ENCODE data around the gene VWA8. TPM values are rescaled to one million over a fixed set of nuclear protein-coding genes. Genes with fewer than 3 reads are reported as not detected.

Gene VWA8
- total and polyA plus RNA-seq, 2 experiments from 2014 or later, result 6.3 to 24.6 TPM

- no peaks in the 10 kb centered on the region for H3K9me3 Mint-ChIP-seq
Measured at GRCh38 chr13:41639237-41639904, 321.5 kb downstream of the VWA8 start.

More at GRCh38 chr13:41639237-41639904, 321.5 kb downstream of the VWA8 start:
- H3K36me3 Mint-ChIP-seq (ENCODE audit: low read depth), result no peaks in the 10 kb centered on the region
- Histone ChIP-seq H3K27me3 (ENCODE audit: insufficient read depth) (no peaks in the 10 kb centered on the region), H3K79me2 (replicated peaks; ENCODE audit: insufficient read depth) (no peaks in the 10 kb centered on the region), H4K20me1 (replicated peaks; ENCODE audit: insufficient read depth) (no peaks in the 10 kb centered on the region), H3K4me1 (ENCODE audit: insufficient read depth) (peaks cover 5% of the 10 kb centered on the region; the same call in 1 of the 2 replicates), H3K4me3 (no peak overlapping the region), H3K36me3 (ENCODE audit: insufficient read depth) (no peaks in the 10 kb centered on the region), H3F3A (replicated peaks; ENCODE audit: low read depth) (no peaks in the 10 kb centered on the region), H3K9me2 (ENCODE audit: insufficient read depth) (no peaks in the 10 kb centered on the region), H3K27ac (ENCODE audit: low read depth) (no peak overlapping the region), H2AFZ (no peak overlapping the region), H3K4me2 (no peak overlapping the region)
- no peak overlapping the region for H3K4me3 Mint-ChIP-seq
- TF ChIP-seq EZH2 (IDR thresholded peaks at IDR 0.05; ENCODE audit: low read depth, unreplicated experiment) (no peak), EZH2phosphoT487 (IDR thresholded peaks at IDR 0.05; ENCODE audit: unreplicated experiment) (no peak), STAT1 (IDR thresholded peaks at IDR 0.05; ENCODE audit: unreplicated experiment) (no peak), CREB1 (CRISPR knock-in tag; IDR thresholded peaks at IDR 0.05; ENCODE audit: low read depth) (no peak), POLR2AphosphoS5 (IDR thresholded peaks at IDR 0.05; ENCODE audit: low read depth) (no peak), NANOG (IDR thresholded peaks at IDR 0.05; ENCODE audit: borderline replicate concordance) (no peak), ZNF462 (CRISPR knock-in tag; IDR thresholded peaks at IDR 0.05) (no peak), ZNF114 (CRISPR knock-in tag; IDR thresholded peaks at IDR 0.05) (no peak), ZNF331 (CRISPR knock-in tag; IDR thresholded peaks at IDR 0.05; ENCODE audit: low read depth) (no peak), JUNB (IDR thresholded peaks at IDR 0.05; ENCODE audit: unreplicated experiment) (no peak), REST (IDR thresholded peaks at IDR 0.05; ENCODE audit: unreplicated experiment) (no peak), ETS1 (IDR thresholded peaks at IDR 0.05) (no peak), CTCF (conservative IDR thresholded peaks at IDR 0.05; ENCODE audit: low read depth in 2 of 2) (no peak)
- peaks cover 8% of the 10 kb centered on the region; the same call in 2 of the 3 replicates for H3K4me1 Mint-ChIP-seq
- no peak overlapping the region for H3K27ac Mint-ChIP-seq
- no peak for ATAC-seq
- H3K27me3 Mint-ChIP-seq (ENCODE audit: insufficient read depth, low read depth, poor library complexity), result no peaks in the 10 kb centered on the region
- DNase-seq (ENCODE audit: low spot score), result no peak

Data from GM23338 (cell line).